Fibroblast of peridontal ligament (primary cell): ENCODE data around the gene ARHGEF17.
A peak's percentile ranks its signal among the peaks of the same experiment; 100 is the strongest.

Experiments used
- DNase-seq: peaks from one replicate; pipeline ENCODE4 v3.0.0-alpha.2; 2010; ENCODE audit errors: extremely low read depth

The ARHGEF17 gene

DNA sequence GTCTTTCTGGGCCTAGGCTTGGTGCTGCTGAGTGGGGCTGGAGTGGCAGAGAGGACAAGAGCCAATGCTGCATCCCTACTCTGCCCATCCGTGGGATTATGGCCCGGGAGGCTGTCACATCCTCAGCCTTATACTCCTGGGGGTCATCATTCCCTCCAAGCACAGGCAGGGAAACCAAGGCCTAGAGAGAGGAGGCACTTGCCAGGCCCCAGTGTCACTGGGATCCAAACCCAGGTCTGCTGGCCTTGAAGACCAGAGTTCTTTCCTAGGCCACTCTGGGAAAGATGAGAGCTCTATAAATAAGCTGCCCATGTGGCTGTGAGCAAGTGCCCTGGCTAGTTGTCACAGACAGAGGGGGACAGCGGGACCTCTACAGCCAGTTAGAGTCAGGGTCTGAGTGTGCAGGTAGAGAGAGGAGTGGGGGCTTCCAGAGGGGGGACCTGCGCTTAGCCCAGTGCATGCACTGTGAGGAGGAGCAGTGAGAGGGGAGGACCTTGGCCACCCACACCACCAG is 72.9 kb downstream of the ARHGEF17 start:
- no peak for DNase-seq

- no peak for DNase-seq
Observed at GRCh38 chr11:73381589-73381988, 73.5 kb downstream of the ARHGEF17 start.

DNA sequence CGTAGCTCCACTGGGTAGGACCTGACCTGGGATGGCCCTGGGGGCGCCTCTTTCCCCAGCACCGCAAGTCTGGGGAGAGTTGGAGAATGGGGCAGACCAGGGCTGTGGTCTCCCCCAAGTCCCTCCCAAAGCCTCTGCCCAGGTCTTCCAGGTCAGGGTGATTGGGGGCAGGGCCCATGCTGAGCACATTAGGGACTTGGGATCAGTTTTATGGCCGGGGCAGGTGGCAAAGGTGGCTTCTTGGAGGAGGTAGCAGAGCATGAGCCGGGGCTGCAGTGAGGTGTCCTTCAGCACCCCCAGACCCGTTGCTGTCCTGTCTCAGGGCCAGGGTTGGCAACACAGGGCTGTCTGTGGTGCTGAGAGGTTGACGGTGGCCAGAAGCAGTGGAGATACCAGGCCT is 74.1 kb downstream of the ARHGEF17 start:
- DNase-seq, result no peak

- DNase-seq, result no peak
Observed at GRCh38 chr11:73382747-73383146, 74.7 kb downstream of the ARHGEF17 start.

DNA sequence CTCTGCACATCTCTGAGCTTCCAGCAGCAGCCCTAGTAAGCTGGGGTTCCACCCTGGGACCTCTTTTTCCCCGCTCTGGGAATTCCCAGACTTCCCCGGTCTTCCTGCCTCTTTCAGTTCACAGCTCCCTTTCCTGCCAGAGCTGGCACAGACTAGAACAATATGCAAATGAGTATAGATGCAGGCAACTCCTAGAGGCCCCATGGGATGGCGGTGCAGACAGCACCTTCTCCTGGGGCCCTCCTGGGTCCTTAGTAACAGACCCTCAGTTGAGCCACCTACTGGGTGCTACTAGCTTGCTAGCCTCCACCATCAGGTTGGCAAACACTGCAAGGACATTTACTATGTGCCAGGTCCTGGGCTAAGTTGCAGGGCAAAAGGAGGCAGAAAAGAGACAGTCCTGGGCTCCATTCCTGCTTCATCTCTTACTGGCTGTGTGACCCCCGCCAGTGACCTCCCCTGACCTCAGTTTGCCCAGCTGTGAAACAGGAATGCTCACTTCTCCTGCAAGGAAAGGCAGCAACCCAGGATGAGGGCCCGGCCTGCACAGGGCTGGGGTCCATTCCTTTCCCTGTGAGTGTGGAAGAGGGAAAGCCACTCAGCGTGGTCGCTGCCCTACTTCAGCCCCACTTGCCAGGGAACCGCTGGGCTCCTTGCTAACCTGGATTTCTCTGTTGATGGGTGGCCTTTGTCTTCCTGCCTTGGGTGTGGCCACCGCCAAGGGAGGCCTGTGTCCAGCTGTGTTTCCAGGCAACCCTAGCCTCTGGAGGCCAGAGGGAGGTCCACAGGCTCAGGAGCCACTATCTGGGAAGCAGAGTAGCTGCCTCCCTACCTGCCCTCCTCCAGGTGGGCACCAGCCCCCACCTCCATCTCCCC is 75.4 kb downstream of the ARHGEF17 start:
- no peak for DNase-seq

DNA sequence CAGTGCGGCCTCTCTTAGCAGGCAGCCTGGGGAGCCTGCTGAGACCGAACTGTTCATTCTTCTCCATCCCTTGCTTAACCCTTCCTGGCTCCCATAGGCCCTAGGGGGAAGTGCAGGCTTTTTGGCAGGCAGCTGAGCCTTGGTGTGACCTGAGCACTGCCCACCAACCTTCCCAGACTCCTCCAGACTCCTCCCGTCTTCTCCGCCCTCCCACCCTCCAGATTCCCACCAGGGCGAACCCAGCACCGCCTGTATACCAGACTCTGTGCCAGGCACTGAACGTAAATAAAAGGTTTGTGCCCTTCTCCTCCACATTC is 76.0 kb downstream of the ARHGEF17 start:
- DNase-seq, result no peak

GRCh38 chr11:73384531-73384871 is 76.4 kb downstream of the ARHGEF17 start:
- DNase-seq, result no peak

GRCh38 chr11:73384872-73385689 is 77.0 kb downstream of the ARHGEF17 start:
- DNase-seq, result peak; percentile 31

- DNase-seq, result no peak
Observed at GRCh38 chr11:73386016-73386415, 77.9 kb downstream of the ARHGEF17 start.

GRCh38 chr11:73386546-73386945 is 78.5 kb downstream of the ARHGEF17 start:
- no peak for DNase-seq

GRCh38 chr11:73387594-73388264 is 79.7 kb downstream of the ARHGEF17 start:
- no peak for DNase-seq

GRCh38 chr11:73388265-73389133 is 80.4 kb downstream of the ARHGEF17 start:
- no peak for DNase-seq

DNA sequence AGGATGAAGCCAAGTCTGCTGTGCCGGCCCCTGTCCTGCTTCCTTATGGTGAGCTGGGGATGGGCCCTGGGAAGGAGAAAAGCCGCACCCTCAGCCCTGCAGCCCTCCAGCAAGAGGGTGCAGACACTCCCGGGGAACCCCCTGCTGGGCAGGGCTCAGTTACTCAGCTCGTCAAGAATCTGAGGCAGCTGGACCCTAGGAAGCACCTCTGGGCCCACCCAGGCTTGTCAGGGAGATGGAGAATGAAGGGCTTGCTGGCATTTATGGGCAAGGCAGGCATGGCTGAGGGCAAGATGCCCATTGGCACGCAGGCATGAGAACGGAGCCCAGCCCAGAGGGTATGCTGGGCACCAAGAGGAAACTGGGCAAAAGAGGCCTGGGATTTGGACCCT is 81.1 kb downstream of the ARHGEF17 start:
- DNase-seq, result no peak

GRCh38 chr11:73389916-73390315 is 81.8 kb downstream of the ARHGEF17 start:
- DNase-seq, result no peak

- DNase-seq, result no peak
Observed at GRCh38 chr11:73390601-73391565, 82.8 kb downstream of the ARHGEF17 start.

GRCh38 chr11:73391665-73392064 is 83.6 kb downstream of the ARHGEF17 start:
- DNase-seq, result no peak

GRCh38 chr11:73392108-73393010 is 84.3 kb downstream of the ARHGEF17 start:
- DNase-seq, result no peak

DNA sequence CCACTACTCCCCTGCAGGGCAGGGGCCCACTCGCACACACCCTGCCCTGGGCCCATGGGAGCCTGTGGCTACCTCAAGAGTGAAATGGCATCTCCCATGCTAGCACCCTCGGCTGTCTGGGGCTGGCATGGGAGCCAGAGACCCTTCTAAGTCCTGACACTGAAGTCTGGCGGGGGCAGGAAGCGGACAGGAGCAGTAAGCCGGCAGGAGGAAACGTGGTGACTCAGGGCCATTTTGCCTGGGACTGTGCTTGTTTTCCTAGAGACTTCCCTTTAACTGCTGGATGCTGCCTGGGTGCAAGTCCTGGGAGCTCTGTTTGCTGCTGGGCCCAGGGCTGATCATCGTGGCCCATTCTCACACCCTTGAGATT is 84.9 kb downstream of the ARHGEF17 start:
- no peak for DNase-seq
